HG03045 (cell line): ENCODE measurements around the gene FAM210B.
"Not testable (repeated sequence)": the region's sequence is repeated elsewhere in the genome, so short reads cannot be mapped to it uniquely, and the experiment has no call there.

ENCODE experiments used
- ATAC-seq: cut with Tn5 transposase; IDR thresholded peaks from one replicate; pipeline ENCODE4 v1.9.1; 2021; ENCODE audit warnings: mild to moderate bottlenecking, moderate library complexity; ENCODE audit not compliant: unreplicated experiment

The FAM210B gene

GRCh38 chr20:56360133-56360907 is 1.5 kb downstream of the FAM210B start:
- no peak for ATAC-seq

GRCh38 chr20:56360908-56361205 is 2.1 kb downstream of the FAM210B start:
- no peak for ATAC-seq

GRCh38 chr20:56361900-56362299 is 3.1 kb downstream of the FAM210B start:
- no peak for ATAC-seq

DNA sequence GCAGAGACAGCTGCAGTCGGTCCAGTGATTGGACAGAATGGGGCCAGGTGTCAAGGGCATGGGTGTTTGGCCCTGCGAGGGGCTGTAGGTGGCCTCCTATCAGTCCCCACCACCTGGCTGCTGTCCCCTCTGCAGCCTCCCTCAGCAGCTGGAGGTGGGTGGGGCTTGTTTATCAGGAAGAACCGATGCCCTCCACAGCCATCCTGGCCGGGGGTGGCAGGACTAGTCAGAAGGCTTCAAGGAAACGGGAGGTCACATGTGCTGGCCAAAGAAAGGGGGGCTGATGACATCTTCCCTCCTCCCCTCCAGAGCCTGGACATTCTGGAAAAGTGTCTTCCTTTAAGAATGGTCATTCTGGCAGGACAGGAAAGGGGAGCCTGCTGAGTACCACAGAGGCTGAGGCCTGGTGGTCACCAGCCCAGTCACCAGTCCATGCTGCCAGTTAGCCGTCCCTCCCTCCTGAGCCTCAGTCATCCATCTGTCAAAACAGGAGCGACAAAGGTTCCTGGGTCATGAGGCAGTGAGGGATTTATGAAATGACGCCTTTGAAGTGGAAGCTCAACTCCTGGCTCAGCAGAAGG is 4.1 kb downstream of the FAM210B start:
- ATAC-seq: no peak

DNA sequence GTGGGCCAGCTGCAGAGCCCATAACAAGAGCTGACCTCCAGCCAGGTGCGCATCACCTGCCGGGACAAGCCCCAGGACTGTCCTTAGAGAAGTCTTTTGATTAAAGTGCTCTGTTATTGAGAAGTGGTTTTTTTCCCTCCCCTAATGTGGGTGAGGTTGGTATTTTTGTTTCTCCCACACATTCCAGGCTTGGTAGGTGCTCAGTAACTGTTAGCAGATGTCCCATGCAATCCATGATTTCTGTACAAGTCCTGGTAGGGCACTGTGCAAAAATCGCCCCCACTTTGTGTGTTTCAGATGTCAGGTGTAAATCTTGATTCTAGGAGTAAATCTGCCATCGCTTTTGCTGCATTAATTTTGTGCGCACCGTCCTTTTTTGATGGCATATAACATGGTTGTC is 4.7 kb downstream of the FAM210B start:
- ATAC-seq: no peak

DNA sequence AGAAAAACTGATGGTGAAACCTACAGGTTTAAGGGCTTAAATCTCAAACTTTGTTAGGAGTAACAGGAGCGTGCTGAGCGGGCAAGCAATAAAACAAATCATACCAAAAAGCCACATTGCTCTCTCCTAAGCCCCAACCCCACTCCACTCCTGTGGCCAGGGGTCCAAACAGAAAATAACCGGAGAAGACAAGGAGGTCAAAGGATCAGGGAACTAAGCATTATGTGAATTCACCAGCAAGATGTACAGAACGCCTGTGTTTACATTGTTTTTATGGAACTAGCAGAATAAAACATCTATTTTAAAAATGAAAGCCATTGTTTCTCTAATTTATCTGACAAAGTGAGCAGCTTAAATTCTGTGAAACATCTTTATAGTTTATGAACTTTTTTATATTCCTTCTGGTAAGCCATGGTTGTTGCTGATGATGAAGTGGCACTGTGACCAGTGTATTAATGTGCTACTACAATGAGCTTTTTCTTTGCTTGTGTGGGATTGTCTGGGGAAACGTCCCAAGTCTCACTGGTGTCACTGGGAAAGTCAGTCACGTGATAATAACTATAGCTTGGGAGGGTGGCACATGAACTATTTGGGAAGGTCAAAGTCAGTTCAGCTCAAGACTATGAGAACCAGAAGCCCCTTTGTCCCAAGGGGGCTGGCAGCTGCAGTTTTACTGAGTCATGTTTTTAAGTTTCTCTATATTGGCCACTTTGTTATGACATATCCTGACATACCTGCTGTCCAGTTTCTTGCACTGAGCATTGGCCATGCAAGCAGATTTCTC is 9.8 kb downstream of the FAM210B start:
- no peak for ATAC-seq

GRCh38 chr20:56369179-56369578 is 10.4 kb downstream of the FAM210B start:
- no peak for ATAC-seq

GRCh38 chr20:56371977-56372376 is 13.2 kb downstream of the FAM210B start:
- no peak for ATAC-seq

DNA sequence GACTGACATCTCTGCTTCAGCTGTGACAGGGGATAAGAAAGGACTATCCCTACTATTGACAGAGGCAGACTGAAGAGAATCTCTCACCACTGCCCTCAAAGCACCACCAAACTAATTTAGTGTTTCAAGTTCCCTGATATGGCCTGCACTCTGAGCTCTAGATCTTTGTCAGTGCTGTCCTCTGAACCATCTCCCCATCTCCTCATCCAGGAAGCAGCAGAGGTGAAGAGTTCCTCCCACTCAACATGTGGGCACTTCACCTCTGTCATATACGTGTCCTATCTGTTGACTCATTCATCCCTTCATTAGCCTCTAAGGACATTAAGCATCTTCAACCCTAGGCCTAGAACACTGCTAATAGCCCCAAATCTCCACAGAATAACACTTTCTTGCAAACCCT is 14.1 kb downstream of the FAM210B start:
- no peak for ATAC-seq

- no peak for ATAC-seq
Measured at GRCh38 chr20:56373942-56374341, 15.2 kb downstream of the FAM210B start.

- no peak for ATAC-seq
Measured at GRCh38 chr20:56376331-56376730, 17.6 kb downstream of the FAM210B start.

GRCh38 chr20:56378386-56378785 is 19.6 kb downstream of the FAM210B start:
- no peak for ATAC-seq

DNA sequence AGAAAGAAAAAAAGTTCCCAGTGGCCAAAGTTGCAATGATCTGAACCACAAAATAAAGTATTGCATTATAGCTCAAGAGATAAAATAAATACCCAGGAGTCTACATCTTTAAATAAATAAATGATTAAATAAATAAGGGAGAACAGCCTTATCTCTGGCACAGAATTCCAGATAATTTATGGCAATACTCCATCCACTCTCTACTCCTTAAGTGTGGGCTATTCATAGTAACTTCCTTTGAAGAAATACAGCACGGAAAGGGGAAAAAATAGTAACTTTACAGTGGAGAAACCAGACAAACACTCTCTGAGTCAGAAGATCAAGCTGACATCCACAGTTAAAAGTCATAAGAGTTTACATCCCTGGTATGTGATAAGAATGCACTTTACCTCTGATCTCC is 21.6 kb downstream of the FAM210B start:
- no peak for ATAC-seq

DNA sequence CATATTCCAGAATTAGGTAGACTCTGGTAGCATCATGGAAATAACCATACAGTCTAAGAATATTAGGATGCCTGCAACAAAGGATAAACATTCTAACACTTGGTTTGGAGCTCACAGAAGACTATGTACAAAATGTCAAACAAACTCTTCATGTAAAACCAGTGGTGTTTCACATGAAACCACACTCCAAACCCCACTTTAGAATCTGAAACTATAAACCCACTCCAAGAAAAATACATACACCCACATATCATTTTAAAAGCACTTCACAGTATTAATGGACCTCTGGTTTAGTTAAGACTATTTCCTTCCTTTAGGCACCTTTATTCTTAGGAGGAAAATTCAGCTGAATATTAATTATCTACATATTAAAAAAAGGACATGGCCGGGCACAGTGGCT is 22.7 kb downstream of the FAM210B start:
- no peak for ATAC-seq

GRCh38 chr20:56382696-56383095 is 23.9 kb downstream of the FAM210B start:
- ATAC-seq: no peak

DNA sequence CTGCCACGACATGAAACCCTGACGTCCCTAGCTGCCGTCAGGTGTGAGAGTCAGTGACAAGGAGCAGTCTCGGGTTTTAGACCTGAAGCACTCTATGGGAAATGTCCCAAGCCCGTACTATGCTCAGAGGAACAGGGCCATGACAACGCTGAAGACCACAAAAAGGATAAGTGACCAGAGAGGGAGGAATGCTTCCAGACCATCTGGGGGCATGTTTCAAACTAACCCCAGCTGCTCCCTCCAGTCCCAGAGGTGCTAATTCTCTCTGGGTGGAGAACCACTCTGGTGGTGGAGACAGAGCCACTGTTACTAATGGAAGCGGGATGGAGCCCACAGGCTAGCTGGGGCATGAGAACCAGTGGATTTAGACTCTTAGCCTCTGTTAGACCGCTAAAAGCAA is 24.6 kb downstream of the FAM210B start:
- ATAC-seq: no peak

GRCh38 chr20:56385130-56385529 is 26.4 kb downstream of the FAM210B start:
- ATAC-seq: no peak

GRCh38 chr20:56386219-56386618 is 27.4 kb downstream of the FAM210B start:
- ATAC-seq: no peak

- no peak for ATAC-seq
Measured at GRCh38 chr20:56388882-56389281, 30.1 kb downstream of the FAM210B start.

DNA sequence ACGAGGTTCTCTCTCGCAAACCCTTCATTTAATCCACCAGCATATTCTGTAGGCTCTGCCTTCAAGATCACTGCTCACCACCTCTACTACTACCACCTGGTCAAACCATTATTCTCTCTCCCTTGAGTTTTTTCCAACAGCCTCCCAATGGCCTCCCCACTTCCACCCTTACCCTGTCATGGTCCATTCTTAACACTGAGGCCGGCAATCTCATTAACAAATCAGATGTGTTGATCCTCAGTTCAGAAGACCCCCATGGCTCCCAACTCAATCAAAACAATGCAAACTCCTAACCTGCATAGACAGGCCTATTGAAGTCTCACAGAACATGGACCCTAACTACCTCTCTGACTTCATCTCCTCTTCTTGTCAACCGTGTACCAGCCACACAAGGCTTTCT is 31.0 kb downstream of the FAM210B start:
- no peak for ATAC-seq

DNA sequence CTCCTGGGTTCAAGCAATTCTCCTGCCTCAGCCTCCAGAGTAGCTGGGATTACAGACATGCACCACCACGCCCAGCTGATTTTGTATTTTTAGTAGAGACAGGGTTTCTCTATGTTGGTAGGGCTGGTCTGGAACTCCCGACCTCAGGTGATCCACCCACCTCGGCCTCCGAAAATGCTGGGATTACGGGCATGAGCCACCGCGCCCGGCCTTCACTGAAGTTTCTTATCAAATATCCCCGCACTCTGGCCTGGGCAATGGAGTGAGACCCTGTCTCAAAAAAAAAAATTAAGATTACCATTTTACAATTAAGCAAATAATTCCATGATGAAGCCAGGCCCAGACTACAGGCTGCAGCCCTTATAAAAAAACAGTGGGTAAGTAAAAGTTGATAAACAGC is 31.6 kb downstream of the FAM210B start:
- ATAC-seq: not testable (repeated sequence)

GRCh38 chr20:56391037-56391436 is 32.3 kb downstream of the FAM210B start:
- no peak for ATAC-seq
